Fibroblast of mammary gland (primary cell): ENCODE measurements around the gene FSD1.
A peak's percentile ranks its signal among the peaks of the same experiment; 100 is the strongest.
"Not testable (repeated sequence)": the region's sequence is repeated elsewhere in the genome, so short reads cannot be mapped to it uniquely, and the experiment has no call there.

ENCODE experiments used
- DNase-seq: peaks from one replicate; pipeline ENCODE4 v3.0.0-alpha.2; 2010; ENCODE audit warnings: low read depth
- H3K4me3 ChIP-seq: 2 replicates; pipeline ENCODE4 v1.5.1; 2011; ENCODE audit warnings: low read depth, mild to moderate bottlenecking, low read length, moderate library complexity; ENCODE audit not compliant: control insufficient read depth
- TF ChIP-seq, protein P1 (sequence below): conservative IDR thresholded peaks from 2 replicates; pipeline ENCODE4 v1.5.1; 2011; ENCODE audit warnings: low read depth, low read length, inconsistent platforms; ENCODE audit not compliant: control insufficient read depth, insufficient read depth

The FSD1 gene

DNA sequence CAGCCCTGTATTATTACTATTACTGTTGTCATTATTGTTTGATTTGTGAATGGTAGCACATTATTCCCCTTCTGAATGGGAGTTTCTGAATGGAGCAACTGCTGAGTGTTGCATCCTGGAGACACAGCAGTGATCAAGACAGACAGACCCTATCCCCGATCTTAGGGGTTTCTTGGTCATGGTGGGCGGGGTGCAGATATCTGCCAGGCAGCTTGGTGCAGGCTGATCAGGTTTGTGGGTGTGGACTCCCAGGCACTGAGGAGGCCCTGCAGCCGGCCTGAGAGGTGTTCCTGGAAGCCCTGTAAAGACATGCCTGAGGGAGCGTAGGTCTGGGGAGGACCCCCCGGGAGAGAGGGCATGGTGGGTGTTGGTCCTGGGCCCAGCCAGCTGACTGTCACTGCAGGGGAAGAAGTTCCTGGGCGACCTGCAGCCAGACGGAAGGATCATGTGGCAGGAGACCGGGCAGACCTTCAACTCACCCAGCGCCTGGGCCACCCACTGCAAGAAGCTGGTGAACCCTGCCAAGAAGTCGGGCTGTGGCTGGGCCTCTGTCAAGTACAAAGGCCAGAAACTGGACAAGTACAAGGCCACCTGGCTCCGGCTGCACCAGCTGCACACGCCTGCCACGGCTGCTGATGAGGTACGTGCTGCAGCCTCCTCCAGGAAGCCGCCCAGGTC lies 41.1 kb downstream of the FSD1 start:
- TF ChIP-seq, protein P1, sequence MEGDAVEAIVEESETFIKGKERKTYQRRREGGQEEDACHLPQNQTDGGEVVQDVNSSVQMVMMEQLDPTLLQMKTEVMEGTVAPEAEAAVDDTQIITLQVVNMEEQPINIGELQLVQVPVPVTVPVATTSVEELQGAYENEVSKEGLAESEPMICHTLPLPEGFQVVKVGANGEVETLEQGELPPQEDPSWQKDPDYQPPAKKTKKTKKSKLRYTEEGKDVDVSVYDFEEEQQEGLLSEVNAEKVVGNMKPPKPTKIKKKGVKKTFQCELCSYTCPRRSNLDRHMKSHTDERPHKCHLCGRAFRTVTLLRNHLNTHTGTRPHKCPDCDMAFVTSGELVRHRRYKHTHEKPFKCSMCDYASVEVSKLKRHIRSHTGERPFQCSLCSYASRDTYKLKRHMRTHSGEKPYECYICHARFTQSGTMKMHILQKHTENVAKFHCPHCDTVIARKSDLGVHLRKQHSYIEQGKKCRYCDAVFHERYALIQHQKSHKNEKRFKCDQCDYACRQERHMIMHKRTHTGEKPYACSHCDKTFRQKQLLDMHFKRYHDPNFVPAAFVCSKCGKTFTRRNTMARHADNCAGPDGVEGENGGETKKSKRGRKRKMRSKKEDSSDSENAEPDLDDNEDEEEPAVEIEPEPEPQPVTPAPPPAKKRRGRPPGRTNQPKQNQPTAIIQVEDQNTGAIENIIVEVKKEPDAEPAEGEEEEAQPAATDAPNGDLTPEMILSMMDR = no peak
- no peak for DNase-seq
- H3K4me3 ChIP-seq = no peak overlapping the region

DNA sequence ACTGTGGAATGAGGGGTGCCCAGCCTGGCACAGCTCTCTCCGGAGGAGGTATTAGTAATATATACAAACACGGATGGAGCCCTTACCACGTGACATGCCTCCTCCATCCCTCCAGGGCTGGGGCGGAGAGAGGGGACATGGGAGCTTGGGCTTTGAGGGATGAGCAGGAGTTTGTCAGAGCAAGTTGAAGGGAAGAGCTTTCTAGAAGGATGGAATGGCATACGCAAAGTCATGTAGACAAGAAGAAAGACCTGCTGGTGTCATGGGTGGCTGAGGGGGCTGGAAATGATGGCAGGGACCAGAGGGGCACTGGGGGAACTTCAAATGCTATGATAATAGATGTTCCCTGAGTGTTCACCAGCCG lies 41.6 kb downstream of the FSD1 start:
- DNase-seq = no peak
- H3K4me3 ChIP-seq = no peak overlapping the region
- TF ChIP-seq, protein P1 = no peak

DNA sequence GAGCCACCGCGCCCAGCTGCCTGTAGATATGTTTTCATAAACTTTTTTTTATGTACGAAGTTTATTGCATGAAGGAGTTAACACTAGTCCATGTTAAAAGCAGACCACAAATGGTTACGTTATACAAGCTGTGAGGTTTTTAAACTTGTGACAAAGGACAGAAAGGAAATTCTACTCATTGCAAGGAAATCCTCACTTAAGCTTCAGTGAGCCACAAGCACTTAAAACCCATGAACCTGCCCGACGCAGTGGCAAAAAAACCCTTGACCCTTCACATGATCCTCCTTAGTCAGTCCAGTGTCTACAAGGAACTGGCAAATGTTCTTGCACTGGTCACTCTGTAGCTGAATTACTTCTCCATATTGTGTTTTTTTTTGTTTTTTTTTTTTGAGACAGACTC lies 43.1 kb downstream of the FSD1 start:
- DNase-seq = no peak
- TF ChIP-seq, protein P1 = no peak
- H3K4me3 ChIP-seq = no peak overlapping the region

DNA sequence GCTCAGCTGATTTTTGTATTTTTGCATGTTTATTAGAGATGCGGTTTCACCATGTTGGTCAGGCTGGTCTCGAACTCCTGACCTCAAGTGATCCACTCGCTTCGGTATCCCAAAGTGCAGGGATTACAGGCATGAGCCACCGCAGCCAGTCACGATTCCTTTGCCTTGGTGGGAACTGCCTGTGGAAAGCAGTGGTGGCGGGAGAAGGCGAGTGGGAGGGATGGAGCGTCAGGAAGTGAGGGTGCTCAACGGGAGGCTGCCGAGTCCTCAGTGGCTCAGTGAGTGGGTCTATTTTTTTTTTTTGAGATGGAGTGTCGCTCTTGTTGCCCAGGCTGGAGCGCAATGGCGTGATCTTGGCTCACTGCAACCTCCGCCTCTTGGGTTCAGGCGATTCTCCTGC lies 44.8 kb downstream of the FSD1 start:
- H3K4me3 ChIP-seq, DNase-seq: not testable (repeated sequence)

DNA sequence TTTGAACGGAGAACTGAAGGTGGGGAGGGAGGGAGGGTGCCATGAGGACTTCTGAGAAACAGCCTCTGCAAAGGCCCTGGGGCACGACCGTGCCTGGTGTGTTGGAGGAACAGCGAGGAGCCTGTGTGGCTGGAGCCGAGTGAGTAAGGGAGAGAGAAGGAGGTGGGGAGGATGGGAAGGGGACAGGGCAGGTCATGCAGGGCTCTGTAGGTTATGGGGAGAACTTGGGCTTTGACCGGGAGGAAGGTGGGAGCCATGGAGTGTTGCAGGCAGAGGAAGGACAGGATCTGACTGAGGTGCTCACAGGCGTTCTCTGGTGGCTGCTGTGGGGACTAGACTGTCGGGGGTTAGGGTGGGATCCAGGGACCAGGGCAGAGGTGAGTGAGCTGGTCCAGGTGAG lies 45.7 kb downstream of the FSD1 start:
- TF ChIP-seq, protein P1 = no peak
- no peak overlapping the region for H3K4me3 ChIP-seq
- no peak for DNase-seq

DNA sequence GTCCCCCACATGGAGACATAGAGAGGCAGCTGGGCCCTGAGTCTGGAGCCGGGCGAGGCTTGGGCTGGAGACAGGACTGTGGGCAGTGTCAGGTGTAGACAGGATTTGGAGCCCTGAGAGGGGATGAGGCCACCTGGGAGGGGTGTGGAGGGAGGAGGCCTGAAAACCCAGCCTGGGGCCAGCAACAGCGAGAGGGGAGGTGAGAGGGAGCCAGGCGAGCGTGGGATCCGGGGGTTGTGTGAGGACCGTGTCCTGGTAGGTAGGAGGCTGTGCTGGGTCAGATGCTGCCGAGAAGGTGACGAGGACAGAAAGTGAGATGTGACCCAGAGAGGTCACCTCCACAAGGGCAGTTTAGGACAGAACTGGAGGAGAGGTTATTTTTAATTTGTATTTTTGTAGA lies 46.3 kb downstream of the FSD1 start:
- DNase-seq = no peak
- H3K4me3 ChIP-seq = no peak overlapping the region
- TF ChIP-seq, protein P1 = no peak

DNA sequence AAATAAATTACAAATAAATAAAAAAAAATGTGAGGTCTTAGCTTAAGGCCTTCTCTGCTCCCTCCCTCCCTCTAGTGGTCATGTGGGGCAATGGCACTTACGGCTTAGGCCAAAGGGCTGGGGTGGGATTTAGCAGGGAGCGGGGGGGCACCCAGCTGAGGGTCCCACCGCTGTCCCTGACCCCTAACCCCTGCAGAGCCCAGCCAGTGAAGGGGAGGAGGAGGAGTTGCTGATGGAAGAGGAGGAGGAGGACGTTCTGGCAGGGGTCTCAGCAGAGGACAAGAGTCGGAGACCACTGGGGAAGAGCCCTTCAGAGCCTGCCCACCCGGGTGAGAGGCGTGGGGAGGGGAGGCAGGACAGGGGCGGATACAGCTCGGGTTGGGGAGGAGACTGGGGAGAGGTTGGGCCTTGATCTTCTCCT lies 48.3 kb downstream of the FSD1 start:
- TF ChIP-seq, protein P1 = peak; percentile 88
- peak; percentile 78 for DNase-seq
- no peak overlapping the region for H3K4me3 ChIP-seq
